MG63 (cell line): ENCODE measurements around the gene CHD3. TPM values are rescaled to one million over a fixed set of nuclear protein-coding genes. Genes with fewer than 3 reads are reported as not detected.
"Not testable (repeated sequence)": the region's sequence is repeated elsewhere in the genome, so short reads cannot be mapped to it uniquely, and the experiment has no call there.

ENCODE experiments used
- DNase-seq: peaks from one replicate; pipeline ENCODE4 v3.0.0-alpha.2; 2020
- H3K27me3 ChIP-seq: fragments of 250-450 bp; sonication (Bioruptor Pico); 2 replicates; pipeline ENCODE4 v1.5.1; 2020; ENCODE audit warnings: mild to moderate bottlenecking, moderate library complexity
- H3K36me3 ChIP-seq: fragments of 250-450 bp; sonication (Bioruptor Pico); 2 replicates; pipeline ENCODE4 v1.5.1; 2020; ENCODE audit warnings: mild to moderate bottlenecking, moderate library complexity
- H3K4me3 ChIP-seq: fragments of 250-450 bp; sonication (Bioruptor Pico); 2 replicates; pipeline ENCODE4 v1.5.1; 2020; ENCODE audit warnings: mild to moderate bottlenecking, moderate library complexity
- H3K9me3 ChIP-seq: fragments of 250-450 bp; sonication (Bioruptor Pico); 2 replicates; pipeline ENCODE4 v1.5.1; 2020; ENCODE audit warnings: mild to moderate bottlenecking, moderate library complexity
- total RNA-seq: library from RNA; depleted of rRNA; stranded (reverse); fragments of >200 nt; shearing (Covaris generic); gene quantifications from 2 replicates; pipeline ENCODE4 v1.2.3, GENCODE V29; 2014; ENCODE audit warnings: low replicate concordance

Gene CHD3
- total RNA-seq, 1 experiment from 2014 or later = 49.6 TPM

DNA sequence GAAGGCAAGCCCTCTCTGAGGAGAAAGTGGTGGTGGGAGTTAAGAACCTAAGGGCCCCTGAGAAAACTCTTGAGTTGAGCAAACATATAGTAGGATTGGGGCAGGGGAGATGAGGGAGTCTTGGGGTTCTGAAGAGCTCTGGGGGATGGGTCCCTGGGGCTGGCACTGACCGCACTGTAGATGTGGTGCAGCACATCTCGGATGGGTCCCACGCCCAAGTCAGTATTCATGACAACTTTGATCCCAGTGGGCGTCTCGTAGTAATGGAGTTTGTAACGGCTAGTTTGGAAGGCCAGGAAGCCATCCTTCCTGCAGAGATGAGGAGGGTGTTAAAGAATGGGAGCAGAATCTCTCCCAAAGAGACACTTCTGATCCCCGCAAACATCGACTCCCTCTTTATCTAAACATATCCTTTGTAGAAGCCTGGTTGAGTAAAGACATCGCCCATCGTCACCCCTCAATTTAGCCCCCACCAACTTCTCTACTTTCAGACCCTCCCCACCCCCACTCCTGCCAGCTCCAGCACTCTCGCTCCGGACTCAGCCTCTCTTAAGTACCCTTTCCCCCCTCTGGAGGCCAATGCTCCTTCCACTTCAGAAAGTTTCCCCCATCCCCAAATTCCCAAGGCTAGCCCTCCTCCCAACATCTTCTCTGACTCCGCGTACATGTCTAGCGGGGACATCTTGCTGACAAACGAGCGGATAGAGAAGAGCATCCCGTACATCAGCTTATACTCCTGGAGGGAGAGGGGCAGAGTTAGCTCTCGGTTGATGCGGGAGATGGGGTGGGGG, 42.4 kb downstream of the CHD3 start:
- H3K9me3 ChIP-seq = no peaks in the 10 kb centered on the region
- no peak for DNase-seq

GRCh38 chr17:7931709-7932482, 43.3 kb downstream of the CHD3 start, which contains the start of the genes CNTROB and TRAPPC1:
TSS of gene CNTROB (plus strand) at chr17:7932206. CDS start at chr17:7933080, 874 bp downstream.
TSS of gene TRAPPC1 (minus strand) at chr17:7931946. CDS start at chr17:7931829, 117 bp downstream.
- Histone ChIP-seq H3K36me3 (peaks cover 35% of the 10 kb centered on the region), H3K9me3 (no peaks in the 10 kb centered on the region), H3K27me3 (no peaks in the 10 kb centered on the region), H3K4me3 (peak within 1 kb of the TSS; percentile 88)
- DNase-seq = peak; percentile 100

More for the DNA sequence above, 42.4 kb downstream of the CHD3 start:
- Histone ChIP-seq H3K36me3 (peaks cover 27% of the 10 kb centered on the region), H3K4me3 (peak overlapping the region; percentile 88), H3K27me3 (no peaks in the 10 kb centered on the region)

GRCh38 chr17:7932483-7932891, 43.9 kb downstream of the CHD3 start:
- H3K36me3 ChIP-seq = peaks cover 38% of the 10 kb centered on the region
- peak; percentile 49 for DNase-seq
- H3K9me3 ChIP-seq = no peaks in the 10 kb centered on the region
- no peaks in the 10 kb centered on the region for H3K27me3 ChIP-seq
- peak overlapping the region; percentile 88 for H3K4me3 ChIP-seq

GRCh38 chr17:7932949-7933348, 44.4 kb downstream of the CHD3 start:
- peaks cover 38% of the 10 kb centered on the region for H3K36me3 ChIP-seq
- no peaks in the 10 kb centered on the region for H3K9me3 ChIP-seq
- H3K27me3 ChIP-seq = no peaks in the 10 kb centered on the region
- DNase-seq = peak; percentile 57
- peak overlapping the region; percentile 88 for H3K4me3 ChIP-seq

GRCh38 chr17:7935859-7936258, 47.3 kb downstream of the CHD3 start:
- peaks cover 59% of the 10 kb centered on the region for H3K36me3 ChIP-seq

GRCh38 chr17:7940034-7940433, 51.4 kb downstream of the CHD3 start:
- H3K27me3 ChIP-seq = no peaks in the 10 kb centered on the region
- H3K36me3 ChIP-seq = peaks cover 68% of the 10 kb centered on the region
- no peaks in the 10 kb centered on the region for H3K9me3 ChIP-seq
- H3K4me3 ChIP-seq = no peak overlapping the region
- DNase-seq = no peak

More at GRCh38 chr17:7935859-7936258, 47.3 kb downstream of the CHD3 start:
- DNase-seq = no peak
- Histone ChIP-seq H3K4me3 (no peak overlapping the region), H3K27me3 (no peaks in the 10 kb centered on the region), H3K9me3 (no peaks in the 10 kb centered on the region)

GRCh38 chr17:7940743-7941142, 52.2 kb downstream of the CHD3 start:
- Histone ChIP-seq H3K9me3 (no peaks in the 10 kb centered on the region), H3K36me3 (peaks cover 70% of the 10 kb centered on the region), H3K27me3 (no peaks in the 10 kb centered on the region), H3K4me3 (no peak overlapping the region)
- no peak for DNase-seq

GRCh38 chr17:7943291-7943690, 54.7 kb downstream of the CHD3 start:
- H3K27me3 ChIP-seq = no peaks in the 10 kb centered on the region
- no peak overlapping the region for H3K4me3 ChIP-seq
- H3K36me3 ChIP-seq = peaks cover 78% of the 10 kb centered on the region
- DNase-seq = no peak
- H3K9me3 ChIP-seq = no peaks in the 10 kb centered on the region

DNA sequence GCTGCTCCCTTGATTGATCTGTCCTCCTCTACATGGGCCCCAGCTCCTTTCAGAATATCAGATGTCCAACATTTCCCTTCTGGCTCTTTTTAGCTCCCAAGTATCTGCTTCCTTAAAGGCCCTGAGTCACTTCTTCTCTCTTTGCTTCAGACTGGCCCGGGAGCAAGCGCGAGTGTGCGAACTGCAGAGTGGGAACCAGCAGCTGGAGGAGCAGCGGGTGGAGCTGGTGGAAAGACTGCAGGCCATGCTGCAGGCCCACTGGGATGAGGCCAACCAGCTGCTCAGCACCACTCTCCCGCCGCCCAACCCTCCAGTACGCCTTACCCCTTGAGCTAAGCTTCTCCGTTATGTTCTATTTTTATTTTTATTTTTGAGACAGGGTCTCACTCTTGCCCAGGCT, 55.7 kb downstream of the CHD3 start:
- Histone ChIP-seq H3K27me3 (no peaks in the 10 kb centered on the region), H3K4me3 (no peak overlapping the region), H3K9me3 (no peaks in the 10 kb centered on the region), H3K36me3 (peaks cover 76% of the 10 kb centered on the region)
- DNase-seq = no peak

- no peaks in the 10 kb centered on the region for H3K9me3 ChIP-seq
- no peaks in the 10 kb centered on the region for H3K27me3 ChIP-seq
- no peak for DNase-seq
- peaks cover 66% of the 10 kb centered on the region for H3K36me3 ChIP-seq
- no peak overlapping the region for H3K4me3 ChIP-seq
Observed at GRCh38 chr17:7945651-7946050, 57.1 kb downstream of the CHD3 start.

- Histone ChIP-seq H3K9me3 (no peaks in the 10 kb centered on the region), H3K27me3 (no peaks in the 10 kb centered on the region), H3K36me3 (peaks cover 60% of the 10 kb centered on the region), H3K4me3 (no peak overlapping the region)
- DNase-seq = no peak
Observed at GRCh38 chr17:7946441-7946840, 57.9 kb downstream of the CHD3 start.

DNA sequence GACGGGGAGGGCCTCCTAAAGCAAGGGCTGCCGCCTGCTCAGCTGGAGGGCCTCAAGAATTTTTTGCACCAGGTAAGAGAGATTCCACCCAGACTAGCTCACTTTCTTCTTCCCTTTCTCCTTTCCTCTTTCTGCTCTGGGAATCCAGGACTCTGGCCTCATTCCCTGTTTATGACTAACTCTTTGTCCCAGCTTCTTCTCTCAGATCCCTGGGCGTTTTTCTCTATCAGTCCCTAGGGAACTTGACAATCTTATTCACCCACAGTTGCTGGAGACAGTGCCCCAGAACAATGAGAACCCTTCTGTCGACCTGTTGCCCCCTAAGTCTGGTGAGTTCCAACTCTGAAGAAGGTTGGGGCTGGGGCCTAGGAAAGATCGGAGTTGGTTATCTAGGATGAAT, 59.1 kb downstream of the CHD3 start:
- H3K27me3 ChIP-seq = no peaks in the 10 kb centered on the region
- no peak overlapping the region for H3K4me3 ChIP-seq
- no peak for DNase-seq
- no peaks in the 10 kb centered on the region for H3K9me3 ChIP-seq
- peaks cover 57% of the 10 kb centered on the region for H3K36me3 ChIP-seq

GRCh38 chr17:7950578-7950977, 62.0 kb downstream of the CHD3 start:
- H3K9me3 ChIP-seq = no peaks in the 10 kb centered on the region
- peaks cover 35% of the 10 kb centered on the region for H3K36me3 ChIP-seq
- H3K27me3 ChIP-seq = no peaks in the 10 kb centered on the region
- no peak for DNase-seq
- H3K4me3 ChIP-seq = no peak overlapping the region

DNA sequence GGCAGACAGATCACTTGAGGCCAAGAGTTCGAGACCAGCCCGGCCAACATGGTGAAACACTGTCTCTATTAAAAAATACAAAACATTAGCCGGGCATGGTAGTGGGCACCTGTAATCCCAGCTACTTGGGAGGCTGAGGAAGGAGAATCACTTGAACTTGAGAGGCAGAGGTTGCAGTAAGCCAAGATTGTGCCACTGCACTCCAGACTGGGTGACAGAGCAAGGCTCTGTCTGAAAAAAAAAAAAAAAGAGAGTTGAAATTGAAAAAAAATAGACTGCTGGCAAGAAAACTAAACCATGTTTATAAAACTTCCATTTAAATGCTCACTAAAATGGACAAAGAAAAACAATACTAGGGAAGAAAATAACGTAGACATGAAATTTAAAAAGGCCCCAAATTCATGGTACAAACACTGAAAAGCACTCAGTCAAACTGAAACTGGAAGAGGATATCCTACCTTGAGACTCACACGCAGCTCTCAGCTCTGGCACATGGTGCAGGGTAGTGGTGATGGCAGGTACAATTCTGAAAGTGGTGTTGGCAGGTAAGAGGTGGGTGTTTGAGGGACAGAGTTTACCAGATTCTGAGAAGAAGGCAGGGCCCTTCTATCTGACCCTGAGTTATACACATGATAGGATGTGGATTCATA, 62.7 kb downstream of the CHD3 start:
- DNase-seq = no peak
- no peaks in the 10 kb centered on the region for H3K9me3 ChIP-seq
- peaks cover 28% of the 10 kb centered on the region for H3K36me3 ChIP-seq
- no peak overlapping the region for H3K4me3 ChIP-seq
- no peaks in the 10 kb centered on the region for H3K27me3 ChIP-seq

GRCh38 chr17:7953266-7953665, 64.7 kb downstream of the CHD3 start:
- H3K4me3 ChIP-seq, H3K9me3 ChIP-seq, H3K27me3 ChIP-seq, DNase-seq: not testable (repeated sequence)
- peaks cover 11% of the 10 kb centered on the region for H3K36me3 ChIP-seq

DNA sequence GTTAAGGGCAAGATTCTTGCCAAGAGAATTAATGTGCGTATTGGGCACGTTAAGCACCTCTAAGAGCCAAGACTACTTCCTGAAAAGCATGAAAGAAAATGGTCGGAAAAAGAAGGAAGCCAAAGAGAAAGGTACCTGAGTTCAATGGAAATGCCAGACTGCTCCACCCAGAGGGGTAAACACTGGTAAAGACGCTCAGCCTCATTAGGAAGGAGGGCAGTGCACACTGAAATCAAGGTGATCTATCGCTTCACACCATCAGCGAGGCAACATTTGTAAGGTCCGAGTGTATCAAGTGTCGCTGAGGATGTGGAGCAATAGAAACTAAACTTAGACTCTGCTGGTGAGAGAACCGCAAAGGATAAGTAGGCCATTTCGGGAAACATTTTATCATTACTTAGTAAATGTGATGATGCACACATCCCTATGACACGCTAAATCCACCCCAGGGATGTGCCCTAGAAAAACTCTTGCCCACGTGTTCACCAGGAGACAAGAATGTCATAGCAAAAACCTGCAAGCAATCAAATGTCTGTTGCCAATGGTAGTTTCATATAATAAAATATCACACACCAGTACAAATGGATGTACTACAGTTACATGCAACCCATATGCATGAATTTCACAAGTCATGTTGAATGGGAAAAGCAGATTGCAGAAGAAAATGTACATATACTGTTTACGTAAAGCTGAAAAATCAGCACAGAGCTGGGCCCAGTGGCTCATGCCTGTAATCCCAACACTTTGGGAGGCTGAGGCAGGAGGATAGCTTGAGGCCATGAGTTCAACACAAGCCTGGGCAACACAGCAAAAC, 67.0 kb downstream of the CHD3 start:
- DNase-seq = no peak
- Histone ChIP-seq H3K27me3 (0 out of 2 replicates have a peak, but pooled peaks cover 2% of the 10 kb centered on the region), H3K36me3 (no peaks in the 10 kb centered on the region), H3K9me3 (no peaks in the 10 kb centered on the region), H3K4me3 (no peak overlapping the region)
